ENCODE data around the gene TMEM205.

The TMEM205 gene

GRCh38 chr19:11363881-11364280, 17.8 kb upstream of the TMEM205 start:
- H3K4me2 ChIP-seq (ENCODE audit: insufficient read depth, low read length) = no peak overlapping the region
- no peak overlapping the region for H3K9ac ChIP-seq (ENCODE audit: low read depth, low read length)
- no peaks in the 10 kb centered on the region for H3K9me3 ChIP-seq (ENCODE audit: insufficient read depth, low read length, severe bottlenecking)
- TF ChIP-seq CTCF (IDR thresholded peaks at IDR 0.05; ENCODE audit: borderline replicate concordance, extremely low read depth, low read length, poor library complexity, severe bottlenecking) = no peak
- TF ChIP-seq EZH2 (IDR thresholded peaks at IDR 0.05; ENCODE audit: borderline replicate concordance, low read depth, low read length, severe bottlenecking) = no peak
- no peaks in the 10 kb centered on the region; the same call in 1 of the 2 replicates for H4K20me1 ChIP-seq (ENCODE audit: insufficient read depth, low read length)
- peaks cover 6% of the 10 kb centered on the region for H3K36me3 ChIP-seq (ENCODE audit: insufficient read depth, low read length)
- no peak for ATAC-seq (ENCODE audit: insufficient read depth, low read depth)
- no peak overlapping the region for H3K4me3 ChIP-seq (ENCODE audit: low read depth in 1 of 2, low read length in 2 of 2)
- no peaks in the 10 kb centered on the region for H3K4me1 ChIP-seq (ENCODE audit: insufficient read depth, low read length)
- no peaks in the 10 kb centered on the region for H3K27me3 ChIP-seq (ENCODE audit: insufficient read depth, low read length, poor library complexity)
- no peak for DNase-seq
- no peaks in the 10 kb centered on the region for H3K79me2 ChIP-seq (ENCODE audit: insufficient read depth, low read length)
- no peak overlapping the region for H2AFZ ChIP-seq (ENCODE audit: low read depth, low read length)
- H3K27ac ChIP-seq (ENCODE audit: low read length) = no peak overlapping the region

GRCh38 chr19:11361771-11362731, 16.0 kb upstream of the TMEM205 start:
- no peak for ATAC-seq (ENCODE audit: insufficient read depth, low read depth)
- no peak overlapping the region for H3K4me3 ChIP-seq (ENCODE audit: low read depth in 1 of 2, low read length in 2 of 2)

GRCh38 chr19:11361037-11361770, 15.1 kb upstream of the TMEM205 start:
- Histone ChIP-seq H4K20me1 (ENCODE audit: insufficient read depth, low read length) (peaks cover 3% of the 10 kb centered on the region; the same call in 1 of the 2 replicates), H3K79me2 (ENCODE audit: insufficient read depth, low read length) (no peaks in the 10 kb centered on the region), H3K27me3 (ENCODE audit: insufficient read depth, low read length, poor library complexity) (no peaks in the 10 kb centered on the region), H3K36me3 (ENCODE audit: insufficient read depth, low read length) (peaks cover 4% of the 10 kb centered on the region), H3K4me2 (ENCODE audit: insufficient read depth, low read length) (no peak overlapping the region), H3K9me3 (ENCODE audit: insufficient read depth, low read length, severe bottlenecking) (no peaks in the 10 kb centered on the region), H3K27ac (ENCODE audit: low read length) (no peak overlapping the region), H3K9ac (ENCODE audit: low read depth, low read length) (no peak overlapping the region), H3K4me1 (ENCODE audit: insufficient read depth, low read length) (peaks cover under 1% of the 10 kb centered on the region; the same call in 1 of the 2 replicates), H2AFZ (ENCODE audit: low read depth, low read length) (no peak overlapping the region), H3K4me3 (ENCODE audit: low read depth in 1 of 2, low read length in 2 of 2) (no peak overlapping the region)
- ATAC-seq (ENCODE audit: insufficient read depth, low read depth) = no peak
- no peak for DNase-seq
- TF ChIP-seq CTCF (IDR thresholded peaks at IDR 0.05; ENCODE audit: borderline replicate concordance, extremely low read depth, low read length, poor library complexity, severe bottlenecking) = no peak
- no peak for TF ChIP-seq EZH2 (IDR thresholded peaks at IDR 0.05; ENCODE audit: borderline replicate concordance, low read depth, low read length, severe bottlenecking)

More at GRCh38 chr19:11361771-11362731, 16.0 kb upstream of the TMEM205 start:
- no peak overlapping the region for H2AFZ ChIP-seq (ENCODE audit: low read depth, low read length)
- TF ChIP-seq EZH2 (IDR thresholded peaks at IDR 0.05; ENCODE audit: borderline replicate concordance, low read depth, low read length, severe bottlenecking) (no peak), CTCF (IDR thresholded peaks at IDR 0.05; ENCODE audit: borderline replicate concordance, extremely low read depth, low read length, poor library complexity, severe bottlenecking) (no peak)
- H3K4me1 ChIP-seq (ENCODE audit: insufficient read depth, low read length) = no peaks in the 10 kb centered on the region
- H3K9ac ChIP-seq (ENCODE audit: low read depth, low read length) = no peak overlapping the region
- no peaks in the 10 kb centered on the region for H3K27me3 ChIP-seq (ENCODE audit: insufficient read depth, low read length, poor library complexity)
- H3K79me2 ChIP-seq (ENCODE audit: insufficient read depth, low read length) = no peaks in the 10 kb centered on the region
- H3K36me3 ChIP-seq (ENCODE audit: insufficient read depth, low read length) = peaks cover 4% of the 10 kb centered on the region
- H3K9me3 ChIP-seq (ENCODE audit: insufficient read depth, low read length, severe bottlenecking) = no peaks in the 10 kb centered on the region
- no peak overlapping the region for H3K27ac ChIP-seq (ENCODE audit: low read length)
- H4K20me1 ChIP-seq (ENCODE audit: insufficient read depth, low read length) = no peaks in the 10 kb centered on the region; the same call in 1 of the 2 replicates
- DNase-seq = no peak
- no peak overlapping the region for H3K4me2 ChIP-seq (ENCODE audit: insufficient read depth, low read length)
